Activated CD4-positive, alpha-beta T cell treated with anti-CD3 and anti-CD28 coated beads, Interleukin-2, Interleukin-6, amounts not matched to agents 100 ng/mL and 50 ng/mL, durations not matched to agents 16 hours and 8 hours (primary cell): ENCODE measurements around the gene PTPRD.
A peak's percentile ranks its signal among the peaks of the same experiment; 100 is the strongest.

ENCODE experiments used
- DNase-seq: peaks from one replicate; pipeline ENCODE4 v3.0.0-alpha.2; 2020

The PTPRD gene

GRCh38 chr9:9847750-9848149 is 765.1 kb downstream of the PTPRD start:
- no peak for DNase-seq

- DNase-seq = no peak
Observed at GRCh38 chr9:9846557-9846956, 766.2 kb downstream of the PTPRD start.

GRCh38 chr9:9820436-9820835 is 792.4 kb downstream of the PTPRD start:
- no peak for DNase-seq

DNA sequence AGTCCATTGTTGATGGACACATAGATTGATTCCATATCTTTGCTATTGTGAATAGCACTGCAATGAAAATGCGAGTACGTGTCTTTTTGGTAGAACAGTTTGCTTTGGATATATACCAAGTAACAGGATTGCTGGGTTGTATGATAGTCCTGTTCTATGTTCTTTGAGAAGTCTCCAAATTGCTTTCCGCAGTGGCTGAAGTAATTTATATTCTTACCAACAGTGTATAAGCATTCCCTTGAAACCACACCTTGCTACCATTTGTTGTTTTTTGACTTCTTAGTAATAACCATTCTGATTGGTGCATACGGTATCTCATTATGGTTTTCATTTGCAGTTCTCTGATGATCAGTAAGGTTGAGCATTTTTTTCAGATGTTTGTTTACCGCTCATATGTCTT is 792.9 kb downstream of the PTPRD start:
- DNase-seq = no peak

DNA sequence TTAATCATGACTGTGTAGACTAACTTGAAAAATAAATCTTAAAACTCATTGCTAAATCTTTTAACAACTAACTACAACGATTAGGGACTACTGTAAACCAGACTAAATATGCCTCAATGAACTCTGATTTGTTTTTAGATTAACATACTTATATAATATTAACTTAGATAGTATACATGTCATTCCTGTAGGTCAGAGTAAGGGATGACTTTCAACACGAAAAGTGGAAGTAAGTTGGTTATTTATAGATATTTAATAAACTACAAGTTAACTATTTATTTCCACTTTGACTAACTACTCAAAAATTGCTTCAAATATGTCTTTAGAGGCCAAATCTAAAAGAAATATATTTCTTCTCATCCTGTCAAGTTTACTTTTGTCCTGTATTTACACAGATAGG is 795.6 kb downstream of the PTPRD start:
- DNase-seq = no peak

- no peak for DNase-seq
Observed at GRCh38 chr9:9804109-9804508, 808.7 kb downstream of the PTPRD start.

DNA sequence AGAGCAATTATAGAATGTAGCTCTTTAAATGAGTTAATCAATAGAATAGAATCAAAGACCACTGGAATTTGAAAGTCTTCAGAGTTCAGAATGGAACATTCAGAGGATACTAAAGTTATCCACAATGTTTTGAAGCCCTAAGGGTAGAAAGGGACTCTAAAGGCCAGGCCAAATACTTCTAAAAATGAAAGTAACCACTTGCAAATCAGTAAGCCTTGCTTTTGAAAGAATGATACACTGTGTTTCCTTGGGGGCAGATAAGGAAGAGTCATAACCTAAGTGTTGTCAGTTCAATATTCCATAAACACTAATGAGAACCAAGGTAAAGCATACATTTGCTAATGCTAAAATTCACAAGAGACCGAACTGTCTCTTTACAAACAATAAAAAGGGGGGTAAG is 813.5 kb downstream of the PTPRD start:
- DNase-seq = no peak

DNA sequence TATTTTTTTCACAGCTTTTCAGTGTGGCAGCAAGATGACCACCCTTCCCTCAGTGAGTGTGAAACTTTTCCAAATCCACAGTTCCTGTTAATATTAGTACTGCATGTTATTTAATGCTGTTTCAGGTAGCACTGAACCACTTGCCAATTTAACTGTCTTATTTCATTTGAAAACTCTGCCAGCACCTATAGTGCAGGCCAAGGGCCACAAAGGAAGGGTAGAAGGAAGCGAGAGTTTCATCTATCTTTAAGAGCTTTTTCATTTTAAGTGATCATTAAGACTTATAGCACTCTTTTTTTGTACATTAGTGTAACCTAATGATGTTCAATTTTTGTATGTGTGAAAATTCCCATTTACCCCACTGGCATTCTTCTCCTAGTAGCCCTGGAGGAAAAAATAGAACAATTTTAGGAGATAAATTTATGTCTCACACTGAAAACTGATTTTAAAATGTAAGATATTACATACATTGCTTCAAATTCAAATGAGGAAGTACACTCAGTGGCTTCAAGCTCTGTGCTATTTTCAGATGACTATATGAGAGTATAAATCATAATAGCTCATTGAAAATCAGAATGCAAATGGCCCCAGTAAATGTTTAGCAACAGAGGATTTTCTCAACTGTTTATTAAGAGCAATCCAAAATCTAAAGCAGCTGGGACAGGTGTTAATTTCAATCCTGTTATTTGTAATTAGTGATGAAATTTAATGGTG is 820.5 kb downstream of the PTPRD start:
- no peak for DNase-seq

DNA sequence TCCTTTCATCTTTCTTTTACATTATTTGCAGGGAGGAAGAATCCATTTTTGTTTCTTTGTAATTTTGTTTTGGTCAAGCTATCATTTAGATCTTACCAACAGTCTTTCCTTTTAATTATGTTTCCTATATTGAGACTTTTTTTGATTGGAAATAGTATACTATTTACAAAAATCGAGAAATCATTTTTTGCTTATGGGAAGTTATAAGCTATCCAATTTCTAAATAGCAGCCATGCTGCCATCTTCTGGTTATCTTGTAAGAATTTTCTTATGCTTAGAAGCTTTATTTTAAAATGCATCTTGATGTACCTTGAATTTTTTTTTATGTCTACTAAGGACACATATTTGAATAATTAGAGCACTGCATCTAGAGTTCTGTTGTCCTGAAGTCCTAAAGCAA is 821.2 kb downstream of the PTPRD start:
- DNase-seq = no peak

- peak; percentile 28 for DNase-seq
Observed at GRCh38 chr9:9790216-9790872, 822.5 kb downstream of the PTPRD start.

GRCh38 chr9:9783711-9784110 is 829.1 kb downstream of the PTPRD start:
- no peak for DNase-seq

DNA sequence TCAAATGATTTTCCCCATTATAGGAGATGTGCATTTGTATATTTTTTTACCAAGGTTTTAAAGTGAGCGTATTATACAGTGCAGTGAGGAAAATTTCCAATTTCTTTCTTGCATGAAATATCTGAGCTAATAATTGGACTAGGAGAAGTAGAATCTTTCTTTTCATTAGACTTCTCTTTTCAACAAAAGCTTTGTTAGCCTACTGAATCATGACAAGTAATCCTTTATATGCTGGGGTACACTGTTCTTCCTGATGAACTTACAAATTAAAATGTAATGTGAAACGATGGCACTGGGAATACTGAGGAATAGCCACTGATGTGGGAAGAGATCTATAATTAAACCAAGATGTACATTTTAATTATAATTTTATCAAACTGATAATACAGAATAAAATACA is 829.6 kb downstream of the PTPRD start:
- no peak for DNase-seq

- no peak for DNase-seq
Observed at GRCh38 chr9:9778293-9778692, 834.5 kb downstream of the PTPRD start.

- DNase-seq = no peak
Observed at GRCh38 chr9:9774471-9774870, 838.3 kb downstream of the PTPRD start.

GRCh38 chr9:9771314-9771713 is 841.5 kb downstream of the PTPRD start:
- DNase-seq = no peak

DNA sequence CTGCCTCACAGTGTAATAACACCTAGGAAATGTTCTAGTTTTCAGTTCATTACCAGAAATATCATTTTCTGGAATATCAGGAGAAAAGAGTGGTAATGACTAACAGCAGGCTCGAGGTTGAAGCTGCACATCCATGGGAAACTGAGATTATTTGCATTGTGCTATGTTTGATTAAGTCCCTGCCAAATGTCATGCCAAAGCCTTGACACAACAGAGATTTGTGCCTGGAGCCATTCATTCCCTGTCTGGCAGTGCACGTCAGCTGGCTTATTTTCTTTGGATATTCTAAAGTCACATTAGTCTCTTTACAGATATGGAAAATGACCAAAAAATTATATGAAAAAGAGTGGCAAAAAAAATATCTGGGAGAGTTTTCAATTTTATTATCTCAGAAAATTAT is 848.0 kb downstream of the PTPRD start:
- DNase-seq = no peak

DNA sequence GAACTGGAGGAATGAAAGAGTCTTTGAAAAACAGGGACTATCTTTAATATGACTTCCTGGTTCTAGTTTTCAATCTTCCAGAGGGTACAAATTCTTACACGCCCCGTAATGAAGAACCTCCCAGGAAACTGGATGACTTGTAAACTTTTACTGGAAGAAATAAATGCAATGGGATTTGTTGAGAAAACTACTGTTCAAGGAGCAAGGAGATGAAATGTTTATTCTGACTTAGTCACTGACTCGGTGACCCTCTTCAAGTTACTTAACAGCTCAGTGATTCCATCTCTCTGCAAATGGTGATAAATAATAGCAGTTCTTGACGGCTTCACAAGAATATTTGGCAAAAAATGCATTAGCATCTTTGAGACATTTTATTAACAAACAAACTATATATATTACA is 858.6 kb downstream of the PTPRD start:
- DNase-seq = no peak

GRCh38 chr9:9753266-9753665 is 859.5 kb downstream of the PTPRD start:
- DNase-seq = no peak

GRCh38 chr9:9752722-9753121 is 860.1 kb downstream of the PTPRD start:
- DNase-seq = no peak

DNA sequence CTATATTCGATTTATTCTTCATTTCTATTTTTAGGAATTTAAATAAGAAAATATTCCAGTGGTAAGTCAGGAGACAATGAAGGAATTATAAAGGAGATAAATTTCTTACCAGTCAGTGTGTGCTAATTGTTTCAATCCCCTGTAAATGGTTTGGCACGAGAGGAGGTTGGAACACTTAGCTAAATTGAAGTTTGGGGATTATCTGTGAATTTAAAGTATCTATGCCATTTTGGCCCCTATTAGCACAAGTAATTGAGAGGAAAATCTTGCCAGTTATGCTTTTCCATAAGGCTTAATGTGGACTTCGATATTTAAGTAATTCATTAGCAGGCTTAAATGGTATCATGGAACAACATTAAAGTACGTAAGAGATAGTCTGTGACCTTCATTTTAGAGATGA is 860.8 kb downstream of the PTPRD start:
- DNase-seq = no peak

GRCh38 chr9:9750719-9751118 is 862.1 kb downstream of the PTPRD start:
- no peak for DNase-seq

DNA sequence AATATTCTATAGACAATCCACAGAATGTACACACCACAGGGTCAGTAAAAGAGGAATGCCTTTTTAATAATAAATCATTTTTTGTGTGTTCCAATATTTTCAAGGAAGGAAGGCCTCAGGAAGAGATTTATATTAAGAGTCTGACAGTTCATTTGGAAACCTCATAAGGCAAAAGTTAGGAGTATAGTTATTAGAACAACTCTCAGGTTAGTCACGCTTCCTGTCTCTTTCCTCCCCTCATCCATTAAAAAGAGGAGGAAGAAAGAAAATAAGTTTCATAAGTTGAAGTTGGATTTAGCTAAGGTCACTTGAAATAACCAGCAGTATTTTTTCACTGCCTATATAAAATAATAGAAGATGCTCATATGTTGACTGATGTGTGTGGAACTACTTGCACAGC is 863.2 kb downstream of the PTPRD start:
- DNase-seq = no peak

- no peak for DNase-seq
Observed at GRCh38 chr9:9747787-9748186, 865.0 kb downstream of the PTPRD start.

DNA sequence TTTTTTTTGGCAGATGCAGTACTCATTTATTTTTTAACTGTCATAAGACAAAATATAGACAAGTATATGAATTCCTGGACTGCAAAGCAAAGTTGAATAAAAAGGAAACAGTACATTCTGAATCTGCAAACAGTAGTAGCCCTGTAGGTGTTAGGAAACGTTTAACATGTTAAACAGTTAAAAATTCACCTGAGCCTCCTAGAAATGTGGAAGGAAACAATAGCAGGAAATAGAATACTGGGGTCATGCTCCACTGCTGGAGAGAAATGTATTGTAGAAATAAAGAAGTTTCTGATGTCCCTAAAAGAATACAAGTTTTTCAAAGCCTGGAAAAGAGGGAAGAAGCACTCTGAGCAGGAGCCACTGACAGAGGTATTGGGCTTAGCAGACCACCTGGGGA is 866.0 kb downstream of the PTPRD start:
- DNase-seq = no peak

GRCh38 chr9:9743822-9744221 is 869.0 kb downstream of the PTPRD start:
- DNase-seq = no peak
